GM19467 (cell line): Measurements from ENCODE around the gene ZNF428.
"Not testable (repeated sequence)": the region's sequence is repeated elsewhere in the genome, so short reads cannot be mapped to it uniquely, and the experiment has no call there.

Experiments
- ATAC-seq: cut with Tn5 transposase; IDR thresholded peaks from one replicate; pipeline ENCODE4 v1.9.1; 2021; ENCODE audit warnings: mild to moderate bottlenecking, moderate library complexity; ENCODE audit not compliant: unreplicated experiment

The ZNF428 gene

GRCh38 chr19:43640424-43640757 is 21.0 kb upstream of the ZNF428 start:
- ATAC-seq: no peak

- no peak for ATAC-seq
Measured at GRCh38 chr19:43639519-43640423, 20.3 kb upstream of the ZNF428 start, which contains the start of gene CADM4. TSS of gene CADM4 (minus strand) at chr19:43639850. CDS start at chr19:43639790, 60 bp downstream.

- no peak for ATAC-seq
Measured at GRCh38 chr19:43638995-43639518, 19.6 kb upstream of the ZNF428 start.

- no peak for ATAC-seq
Measured at GRCh38 chr19:43638214-43638994, 19.0 kb upstream of the ZNF428 start.

- ATAC-seq: no peak
Measured at GRCh38 chr19:43636121-43636683, 16.8 kb upstream of the ZNF428 start.

GRCh38 chr19:43635561-43635940 is 16.1 kb upstream of the ZNF428 start:
- not testable (repeated sequence) for ATAC-seq

- ATAC-seq: no peak
Measured at GRCh38 chr19:43634872-43635560, 15.6 kb upstream of the ZNF428 start.

- ATAC-seq: no peak
Measured at GRCh38 chr19:43634506-43634871, 15.1 kb upstream of the ZNF428 start.

- no peak for ATAC-seq
Measured at GRCh38 chr19:43634068-43634467, 14.6 kb upstream of the ZNF428 start.

- ATAC-seq: no peak
Measured at GRCh38 chr19:43633520-43633919, 14.1 kb upstream of the ZNF428 start.

- ATAC-seq: no peak
Measured at GRCh38 chr19:43631491-43631890, 12.1 kb upstream of the ZNF428 start.

GRCh38 chr19:43628646-43629326 is 9.4 kb upstream of the ZNF428 start:
- ATAC-seq: no peak

GRCh38 chr19:43626838-43627237 is 7.4 kb upstream of the ZNF428 start:
- ATAC-seq: no peak

GRCh38 chr19:43625918-43626579 is 6.6 kb upstream of the ZNF428 start:
- no peak for ATAC-seq

GRCh38 chr19:43624933-43625332 is 5.5 kb upstream of the ZNF428 start:
- no peak for ATAC-seq

- ATAC-seq: no peak
Measured at GRCh38 chr19:43623889-43624670, 4.7 kb upstream of the ZNF428 start.

GRCh38 chr19:43622956-43623355 is 3.5 kb upstream of the ZNF428 start:
- no peak for ATAC-seq

- ATAC-seq: no peak
Measured at GRCh38 chr19:43622070-43622469, 2.6 kb upstream of the ZNF428 start.
